ENCODE measurements around the gene SLC12A9. TPM values are rescaled to one million over a fixed set of nuclear protein-coding genes. Genes with fewer than 3 reads are reported as not detected.
"Not testable (repeated sequence)": the region's sequence is repeated elsewhere in the genome, so short reads cannot be mapped to it uniquely, and the experiment has no call there.

SLC12A9 gene
- total and polyA plus RNA-seq, 2 experiments from 2014 or later = 17.1 to 21.3 TPM

- Histone ChIP-seq H3K36me3 (replicated peaks; ENCODE audit: insufficient read depth, low read depth) (no peaks in the 10 kb centered on the region), H3K4me2 (no peak overlapping the region), H3K9me3 (ENCODE audit: low read depth) (no peaks in the 10 kb centered on the region), H3K9me2 (replicated peaks; ENCODE audit: insufficient read depth) (no peaks in the 10 kb centered on the region), H3K79me2 (peaks cover 6% of the 10 kb centered on the region), H3K27ac (no peak overlapping the region), H4K20me1 (ENCODE audit: insufficient read depth, poor library complexity, severe bottlenecking) (no peaks in the 10 kb centered on the region), H3K27me3 (no peaks in the 10 kb centered on the region), H2AFZ (no peak overlapping the region), H3K4me1 (ENCODE audit: insufficient read depth) (no peaks in the 10 kb centered on the region), H3K4me3 (no peak overlapping the region)
- no peak for DNase-seq (ENCODE audit: low spot score)
- 84% methylated on average over 6 of the region's 6 CpGs for WGBS (ENCODE audit: low lambda C conversion rate, missing lambda C conversion rate)
- TF ChIP-seq EZH2 (IDR thresholded peaks at IDR 0.05; ENCODE audit: borderline replicate concordance) = no peak
- no peak for TF ChIP-seq EZH2phosphoT487 (IDR thresholded peaks at IDR 0.05; ENCODE audit: low read depth, severe bottlenecking, unreplicated experiment)
- TF ChIP-seq, protein P1, sequence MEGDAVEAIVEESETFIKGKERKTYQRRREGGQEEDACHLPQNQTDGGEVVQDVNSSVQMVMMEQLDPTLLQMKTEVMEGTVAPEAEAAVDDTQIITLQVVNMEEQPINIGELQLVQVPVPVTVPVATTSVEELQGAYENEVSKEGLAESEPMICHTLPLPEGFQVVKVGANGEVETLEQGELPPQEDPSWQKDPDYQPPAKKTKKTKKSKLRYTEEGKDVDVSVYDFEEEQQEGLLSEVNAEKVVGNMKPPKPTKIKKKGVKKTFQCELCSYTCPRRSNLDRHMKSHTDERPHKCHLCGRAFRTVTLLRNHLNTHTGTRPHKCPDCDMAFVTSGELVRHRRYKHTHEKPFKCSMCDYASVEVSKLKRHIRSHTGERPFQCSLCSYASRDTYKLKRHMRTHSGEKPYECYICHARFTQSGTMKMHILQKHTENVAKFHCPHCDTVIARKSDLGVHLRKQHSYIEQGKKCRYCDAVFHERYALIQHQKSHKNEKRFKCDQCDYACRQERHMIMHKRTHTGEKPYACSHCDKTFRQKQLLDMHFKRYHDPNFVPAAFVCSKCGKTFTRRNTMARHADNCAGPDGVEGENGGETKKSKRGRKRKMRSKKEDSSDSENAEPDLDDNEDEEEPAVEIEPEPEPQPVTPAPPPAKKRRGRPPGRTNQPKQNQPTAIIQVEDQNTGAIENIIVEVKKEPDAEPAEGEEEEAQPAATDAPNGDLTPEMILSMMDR (IDR thresholded peaks at IDR 0.05; ENCODE audit: poor library complexity) = no peak
Observed at GRCh38 chr7:100811480-100811879, 41.0 kb upstream of the SLC12A9 start.

- no peak for TF ChIP-seq EZH2 (IDR thresholded peaks at IDR 0.05; ENCODE audit: borderline replicate concordance)
- no peak for TF ChIP-seq EZH2phosphoT487 (IDR thresholded peaks at IDR 0.05; ENCODE audit: low read depth, severe bottlenecking, unreplicated experiment)
- TF ChIP-seq, protein P1 (IDR thresholded peaks at IDR 0.05; ENCODE audit: poor library complexity) = no peak
- no peak overlapping the region for H3K27ac ChIP-seq
- no peaks in the 10 kb centered on the region for H3K36me3 ChIP-seq (replicated peaks; ENCODE audit: insufficient read depth, low read depth)
- peaks cover 6% of the 10 kb centered on the region for H3K79me2 ChIP-seq
- no peak overlapping the region for H2AFZ ChIP-seq
- H3K4me1 ChIP-seq (ENCODE audit: insufficient read depth) = no peaks in the 10 kb centered on the region
- no peaks in the 10 kb centered on the region for H3K9me3 ChIP-seq (ENCODE audit: low read depth)
- H3K4me2 ChIP-seq = no peak overlapping the region
- WGBS (ENCODE audit: low lambda C conversion rate, missing lambda C conversion rate) = 98% methylated on average over 18 of the region's 22 CpGs
- DNase-seq (ENCODE audit: low spot score) = no peak
- no peaks in the 10 kb centered on the region for H3K9me2 ChIP-seq (replicated peaks; ENCODE audit: insufficient read depth)
- no peaks in the 10 kb centered on the region for H3K27me3 ChIP-seq
- no peaks in the 10 kb centered on the region for H4K20me1 ChIP-seq (ENCODE audit: insufficient read depth, poor library complexity, severe bottlenecking)
- H3K4me3 ChIP-seq = no peak overlapping the region
Observed at GRCh38 chr7:100812729-100813128, 39.8 kb upstream of the SLC12A9 start.

DNA sequence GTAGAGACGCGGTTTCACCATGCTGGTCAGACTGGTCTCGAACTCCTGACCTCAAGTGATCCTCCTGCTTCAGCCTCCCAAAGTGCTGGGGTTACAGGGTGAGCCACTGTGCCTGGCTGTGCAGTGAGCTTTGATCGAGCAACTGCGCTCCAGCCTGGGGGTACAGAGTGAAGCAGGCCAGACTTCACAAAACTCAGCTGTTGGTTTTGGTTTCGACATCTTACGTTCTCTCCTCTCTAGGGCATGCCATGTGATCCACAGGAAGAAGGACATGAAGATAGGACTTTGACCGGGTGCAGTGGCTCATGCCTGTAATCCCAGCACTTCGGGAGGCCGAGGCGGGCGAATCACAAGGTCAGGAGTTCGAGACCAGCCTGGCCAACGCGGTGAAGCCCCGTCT is 36.0 kb upstream of the SLC12A9 start:
- not testable (repeated sequence) for H3K27me3 ChIP-seq; DNase-seq (ENCODE audit: low spot score); H2AFZ ChIP-seq; H3K4me2 ChIP-seq; H3K27ac ChIP-seq; H3K4me3 ChIP-seq; H3K9me3 ChIP-seq (ENCODE audit: low read depth); H3K9me2 ChIP-seq (replicated peaks; ENCODE audit: insufficient read depth); H3K79me2 ChIP-seq; H3K36me3 ChIP-seq (replicated peaks; ENCODE audit: insufficient read depth, low read depth); H4K20me1 ChIP-seq (ENCODE audit: insufficient read depth, poor library complexity, severe bottlenecking); H3K4me1 ChIP-seq (ENCODE audit: insufficient read depth)
- WGBS (ENCODE audit: low lambda C conversion rate, missing lambda C conversion rate) = 90% methylated on average over 16 of the region's 16 CpGs

GRCh38 chr7:100817097-100817496 is 35.4 kb upstream of the SLC12A9 start:
- Histone ChIP-seq H3K36me3 (replicated peaks; ENCODE audit: insufficient read depth, low read depth) (no peaks in the 10 kb centered on the region), H2AFZ (no peak overlapping the region), H3K79me2 (peaks cover 11% of the 10 kb centered on the region), H3K27ac (no peak overlapping the region), H3K4me2 (no peak overlapping the region), H3K4me1 (ENCODE audit: insufficient read depth) (no peaks in the 10 kb centered on the region), H3K9me3 (ENCODE audit: low read depth) (no peaks in the 10 kb centered on the region), H3K4me3 (no peak overlapping the region), H3K27me3 (no peaks in the 10 kb centered on the region), H3K9me2 (replicated peaks; ENCODE audit: insufficient read depth) (no peaks in the 10 kb centered on the region), H4K20me1 (ENCODE audit: insufficient read depth, poor library complexity, severe bottlenecking) (no peaks in the 10 kb centered on the region)
- no peak for DNase-seq (ENCODE audit: low spot score)
- over 99% methylated on average over 19 of the region's 19 CpGs for WGBS (ENCODE audit: low lambda C conversion rate, missing lambda C conversion rate)
- no peak for TF ChIP-seq EZH2 (IDR thresholded peaks at IDR 0.05; ENCODE audit: borderline replicate concordance)
- TF ChIP-seq, protein P1 (IDR thresholded peaks at IDR 0.05; ENCODE audit: poor library complexity) = no peak
- TF ChIP-seq EZH2phosphoT487 (IDR thresholded peaks at IDR 0.05; ENCODE audit: low read depth, severe bottlenecking, unreplicated experiment) = no peak
